EH (cell line): ENCODE results near the gene PSD.
"Not testable (repeated sequence)": the region's sequence is repeated elsewhere in the genome, so short reads cannot be mapped to it uniquely, and the experiment has no call there.

ENCODE experiments used
- DNase-seq: peaks from one replicate; pipeline ENCODE4 v3.0.0-alpha.2; 2015; ENCODE audit warnings: low read depth

Gene PSD

GRCh38 chr10:102418622-102419268 is at the start of gene PSD:
PSD (minus strand) TSS chr10:102418785; CDS start chr10:102417038, 1,747 bp downstream.
- DNase-seq = no peak

DNA sequence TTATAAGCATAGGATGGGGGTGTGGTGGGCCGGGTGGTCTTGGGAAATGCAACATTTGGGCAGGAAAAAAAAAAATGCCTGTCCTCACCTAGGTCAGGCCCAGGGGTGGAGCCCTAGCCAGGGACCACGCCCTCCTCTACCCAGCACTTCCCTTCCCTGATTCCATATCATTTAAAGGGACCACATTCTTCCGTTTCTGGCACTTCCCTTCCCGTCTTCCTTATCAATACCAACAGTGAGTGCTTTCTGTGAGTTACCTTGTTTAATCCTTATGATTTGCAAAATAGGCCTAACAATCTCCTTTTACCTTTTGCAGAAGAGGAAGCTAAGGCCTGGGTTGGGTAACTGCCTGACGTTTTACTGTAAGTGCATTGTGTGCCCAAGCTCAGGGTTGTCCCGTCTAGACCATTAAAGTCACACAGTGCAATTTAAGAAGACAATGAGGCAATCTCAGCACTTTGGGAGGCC is 49.4 kb upstream of the PSD start:
- DNase-seq = no peak

GRCh38 chr10:102467318-102467717 is 48.7 kb upstream of the PSD start:
- DNase-seq = no peak

- DNase-seq = no peak
Measured at GRCh38 chr10:102465466-102465865, 46.9 kb upstream of the PSD start.

DNA sequence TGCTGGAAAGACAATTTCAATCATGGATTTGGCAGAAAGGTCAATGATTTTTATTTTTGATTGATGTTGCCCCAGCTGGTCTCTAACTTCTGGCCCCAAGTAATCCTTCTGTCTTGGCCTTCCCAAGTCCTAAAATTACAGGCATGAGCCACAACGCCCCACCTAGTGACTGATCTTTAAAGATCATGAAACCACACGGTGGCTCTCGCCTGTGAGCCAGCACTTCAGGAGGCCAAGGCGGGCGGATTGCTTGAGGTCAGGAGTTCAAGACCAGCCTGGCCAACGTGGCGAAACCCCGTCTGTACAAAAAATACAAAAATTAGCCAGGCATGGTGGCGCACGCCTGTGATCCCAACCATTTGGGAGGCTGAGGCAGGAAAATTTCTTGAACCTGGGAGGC is 45.4 kb upstream of the PSD start:
- no peak for DNase-seq

DNA sequence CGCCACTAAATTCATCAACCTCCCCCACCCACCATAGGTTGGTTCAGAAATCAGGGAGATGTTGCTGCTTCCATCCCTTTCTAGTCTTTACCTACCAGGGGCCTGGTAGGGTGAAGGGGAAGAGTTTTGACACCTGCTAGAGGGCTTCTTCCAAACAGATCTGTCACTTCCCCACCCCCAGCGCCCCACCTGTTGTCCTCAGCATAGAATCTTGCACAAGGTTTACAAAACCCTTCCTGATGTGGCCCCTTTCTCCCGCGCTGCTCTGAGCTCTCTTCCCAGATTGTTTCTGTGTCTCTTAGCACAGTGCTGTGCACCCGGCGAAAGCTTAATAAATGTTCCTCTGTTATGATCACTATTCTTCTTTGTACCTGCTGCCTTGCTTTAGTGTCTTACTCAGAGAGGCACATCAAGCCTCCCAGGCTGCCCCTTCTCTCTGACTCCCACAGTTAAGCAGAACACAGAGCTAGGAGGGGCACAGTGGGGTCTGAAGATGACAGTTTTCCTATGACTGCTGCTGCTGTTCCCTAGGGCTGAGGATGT is 44.0 kb upstream of the PSD start:
- no peak for DNase-seq

DNA sequence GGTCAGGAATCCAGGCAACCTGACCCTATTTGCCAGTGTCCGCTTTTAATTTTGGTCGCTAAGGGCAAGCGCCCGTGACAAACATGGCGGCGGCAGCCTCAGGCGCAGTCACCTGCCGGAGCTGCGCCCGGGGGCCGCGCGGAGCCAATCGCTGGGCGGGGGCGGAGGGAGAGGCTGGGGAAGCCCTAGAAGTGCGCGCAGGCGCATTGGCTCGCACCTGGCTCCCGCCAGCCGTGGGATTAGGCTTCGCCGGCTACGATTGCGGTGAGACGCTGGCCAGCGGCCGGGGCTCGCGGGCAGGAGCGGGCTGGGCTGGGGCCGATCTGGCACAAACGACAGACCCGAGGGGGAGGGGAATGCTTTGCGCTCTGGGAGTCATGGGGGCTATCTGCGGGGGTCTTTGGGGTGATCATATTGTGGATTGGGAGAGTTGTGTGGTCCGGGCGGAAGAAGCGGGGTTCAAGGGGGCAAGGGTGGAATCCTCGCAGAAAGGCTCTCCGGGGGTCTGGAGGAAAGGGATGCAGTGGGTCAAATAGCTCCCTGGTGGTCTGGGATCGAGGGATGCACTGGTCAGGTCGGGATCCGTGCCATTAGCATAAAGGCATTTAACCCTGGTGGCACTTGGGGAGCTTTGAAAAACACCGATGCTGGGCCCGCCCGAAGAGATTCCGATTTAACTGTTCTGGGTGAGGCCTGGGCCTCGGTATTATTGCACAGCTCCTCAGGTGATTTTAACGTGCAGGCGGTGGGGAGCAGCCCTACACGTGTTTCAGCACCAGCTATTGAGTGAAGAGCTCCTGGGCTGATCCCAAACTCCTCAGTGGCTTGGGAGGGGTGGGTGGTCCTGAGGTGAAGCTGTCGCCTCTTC is 42.8 kb upstream of the PSD start:
- peak; percentile 83 for DNase-seq

DNA sequence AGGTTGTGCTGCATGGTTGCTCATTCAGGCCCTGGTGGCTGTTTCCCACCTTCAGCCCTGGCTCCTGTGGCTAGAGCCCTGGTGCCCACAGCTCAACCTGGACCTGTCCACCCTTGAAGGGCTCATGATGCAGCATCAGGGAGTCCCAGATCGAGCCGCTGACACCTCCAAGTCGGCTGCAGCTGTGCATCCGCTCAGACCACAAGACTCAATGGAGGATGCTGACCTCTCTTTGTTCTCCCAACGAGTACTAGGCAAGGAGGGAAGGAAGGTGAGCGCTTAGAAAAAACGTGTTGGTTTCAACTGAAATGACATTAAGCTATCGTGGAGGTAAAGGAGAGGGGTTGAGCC is 42.2 kb upstream of the PSD start:
- no peak for DNase-seq

DNA sequence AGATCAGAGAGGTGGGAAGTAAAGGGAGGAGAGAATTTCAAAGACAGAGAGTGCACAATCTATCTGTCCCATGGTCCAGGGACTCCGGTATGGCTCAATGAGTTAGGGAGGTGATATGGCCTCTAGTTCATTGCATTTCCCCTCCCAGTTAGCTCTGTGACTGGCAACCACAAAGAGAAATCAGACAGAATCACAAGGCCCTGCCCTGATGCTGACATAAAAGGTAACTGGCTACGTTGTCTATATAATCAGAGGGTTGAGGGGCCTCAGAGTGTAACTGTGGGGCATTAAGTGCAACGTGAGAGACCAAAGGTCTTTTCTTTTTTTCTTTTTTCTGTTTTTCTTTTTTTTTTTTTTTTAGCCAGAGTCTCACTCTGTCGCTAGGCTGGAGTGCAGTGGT is 40.1 kb upstream of the PSD start:
- DNase-seq = no peak

GRCh38 chr10:102457591-102458150 is 39.1 kb upstream of the PSD start:
- DNase-seq = no peak

DNA sequence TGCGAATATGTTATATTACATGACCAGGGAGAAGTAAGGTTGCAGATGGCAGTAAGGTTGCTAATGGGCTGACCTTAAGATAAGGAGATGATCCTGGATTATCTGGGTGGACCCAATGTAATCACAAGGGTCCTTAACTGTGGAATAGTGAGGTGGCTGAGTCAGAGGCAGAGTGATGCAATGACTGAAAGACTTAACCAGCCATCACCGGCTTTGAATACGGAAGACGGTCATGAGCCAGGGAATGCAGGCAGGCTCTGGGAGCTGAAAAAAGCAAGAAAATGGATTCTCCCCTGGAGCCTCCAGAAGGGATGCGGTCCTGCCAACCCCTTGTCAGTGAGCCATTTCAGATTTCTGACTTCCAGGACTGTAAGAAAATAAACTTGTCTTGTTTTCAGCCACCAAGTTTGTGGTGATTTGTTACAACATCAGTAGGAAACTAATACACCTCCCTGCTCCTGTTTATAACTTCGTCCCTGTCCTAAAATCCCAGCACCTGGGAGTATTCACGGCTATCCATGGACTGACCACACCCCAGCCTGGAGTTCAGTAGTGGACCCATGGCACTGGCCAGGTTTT is 37.4 kb upstream of the PSD start:
- DNase-seq = peak; percentile 78

GRCh38 chr10:102454662-102455487 is 36.3 kb upstream of the PSD start:
- DNase-seq = not testable (repeated sequence)

DNA sequence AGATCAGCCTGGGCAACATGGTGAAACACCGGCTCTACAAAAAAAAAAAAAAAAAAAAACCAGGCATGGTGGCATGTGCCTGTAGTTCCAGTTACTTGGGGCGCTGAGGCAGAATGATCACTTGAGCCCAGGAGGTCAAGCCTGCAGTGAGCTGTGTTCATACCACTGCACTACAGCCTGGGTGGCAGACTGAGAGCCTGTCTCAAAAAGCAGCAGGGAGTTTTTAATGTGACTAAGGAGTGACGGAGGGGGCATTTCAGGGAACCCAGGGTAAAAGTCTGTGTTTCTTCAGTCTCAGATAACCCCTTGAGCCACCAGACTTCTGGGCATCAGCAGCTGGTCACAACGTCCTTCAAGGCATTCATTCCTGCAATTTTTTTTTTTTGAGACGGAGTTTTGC is 34.9 kb upstream of the PSD start:
- DNase-seq = no peak

- DNase-seq = peak; percentile 84
Measured at GRCh38 chr10:102452672-102453340, 34.2 kb upstream of the PSD start.

DNA sequence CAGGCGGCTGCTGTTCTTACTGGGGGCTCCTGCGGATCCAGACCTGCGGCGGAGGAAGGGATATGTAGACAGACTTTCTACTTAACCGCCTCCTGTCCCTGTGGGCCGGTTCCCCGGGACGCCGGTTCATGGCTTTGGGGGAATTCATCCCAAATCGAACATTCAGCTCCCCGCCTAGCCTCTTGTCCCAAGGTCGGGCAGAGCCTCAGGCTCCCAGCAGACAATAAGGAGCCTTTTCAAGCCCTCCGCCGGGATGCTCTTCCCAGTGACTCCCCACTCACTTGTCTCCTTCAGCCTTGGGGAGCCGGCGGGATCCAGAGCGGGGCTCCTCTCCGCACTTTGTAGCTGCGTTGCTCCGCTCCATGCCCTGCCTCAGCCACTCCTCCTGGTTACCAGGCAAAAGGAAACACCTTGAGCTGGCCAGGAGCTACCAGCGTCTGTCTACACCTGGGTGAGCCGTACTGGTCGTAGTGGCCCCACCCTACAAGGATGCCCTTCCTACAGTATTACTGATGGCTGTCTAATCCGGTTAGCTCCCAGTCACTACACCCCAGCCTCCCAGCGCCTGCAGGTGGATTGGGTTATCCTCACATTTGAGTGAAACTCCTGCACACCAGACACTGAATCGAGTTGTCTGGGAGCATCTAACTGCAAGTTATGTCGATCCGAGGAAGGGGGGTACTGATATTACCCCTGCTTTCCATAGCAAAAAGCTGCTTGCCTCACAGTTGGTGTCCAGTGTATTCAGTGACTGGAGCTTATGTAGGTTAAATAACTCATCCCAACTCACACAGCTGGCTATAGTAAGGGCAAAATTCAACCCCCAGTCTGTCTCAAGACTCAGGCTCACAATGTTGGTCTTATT is 32.8 kb upstream of the PSD start, which contains the start of gene C10orf95:
Gene C10orf95, minus strand, starts transcription at position 439 of the 865 bp plus-strand sequence. CDS start 450 bp downstream, outside the sequence.
- no peak for DNase-seq

GRCh38 chr10:102450374-102451104 is 32.0 kb upstream of the PSD start:
- DNase-seq = peak; percentile 83

GRCh38 chr10:102450124-102450373 is 31.5 kb upstream of the PSD start:
- no peak for DNase-seq

DNA sequence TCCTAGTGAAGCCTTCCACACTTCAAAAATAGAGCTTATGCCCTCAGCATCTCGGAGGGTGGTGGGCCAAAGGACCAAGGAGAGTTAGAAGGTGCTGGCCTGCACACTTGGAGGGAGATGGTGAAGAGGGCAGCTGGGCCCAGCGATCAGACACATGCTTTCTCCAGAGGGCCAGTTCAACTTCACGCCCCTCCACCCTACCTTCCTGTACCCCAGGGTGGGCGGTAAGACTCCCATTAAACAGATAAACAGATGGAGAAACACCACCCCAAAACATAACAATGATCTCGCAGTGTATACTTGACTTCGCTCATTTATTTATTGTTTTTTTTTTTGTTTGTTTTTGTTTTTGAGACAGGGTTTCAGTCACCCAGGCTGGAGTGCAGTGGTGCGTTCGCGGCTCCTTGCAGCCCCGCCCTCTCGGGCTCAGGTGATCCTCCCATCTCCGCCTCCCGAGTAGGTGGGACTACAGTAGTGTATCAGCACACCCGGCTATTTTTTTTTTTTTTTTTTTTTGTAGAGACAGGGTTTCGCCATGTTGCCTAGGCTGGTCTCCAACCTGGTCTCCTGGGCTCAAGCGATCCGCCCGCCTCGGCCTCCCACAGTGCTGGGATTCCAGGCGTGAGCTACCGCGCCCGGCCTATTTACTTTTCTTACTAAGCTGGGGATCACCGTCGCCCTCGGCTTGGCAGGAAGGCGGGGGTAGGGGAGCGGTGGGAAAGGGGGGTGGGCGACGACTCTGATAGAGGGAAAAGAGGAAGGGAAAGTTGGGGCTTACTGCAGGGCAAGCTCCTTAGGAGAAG is 30.9 kb upstream of the PSD start:
- DNase-seq = peak; percentile 65

DNA sequence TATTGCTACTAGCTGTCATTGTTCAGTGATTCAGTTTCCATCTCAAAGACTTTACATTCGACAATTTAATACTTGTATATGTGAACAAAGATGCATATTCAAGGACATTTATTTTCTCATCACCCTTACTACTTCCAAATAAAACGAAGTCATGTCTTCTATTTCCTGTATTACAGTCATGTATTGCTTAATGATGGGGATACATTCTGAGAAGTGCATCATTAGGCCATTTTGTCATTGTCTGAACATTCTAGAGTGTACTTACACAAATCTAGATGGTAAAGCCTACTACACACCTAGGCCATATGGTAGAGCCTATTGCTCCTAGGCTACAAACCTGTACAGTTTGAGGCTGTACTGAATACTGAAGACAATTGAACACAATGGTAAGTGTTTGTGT is 26.3 kb upstream of the PSD start:
- no peak for DNase-seq
